Measurements from ENCODE around the gene DLEC1.
A peak's percentile ranks its signal among the peaks of the same experiment; 100 is the strongest.

Gene DLEC1, protein sequence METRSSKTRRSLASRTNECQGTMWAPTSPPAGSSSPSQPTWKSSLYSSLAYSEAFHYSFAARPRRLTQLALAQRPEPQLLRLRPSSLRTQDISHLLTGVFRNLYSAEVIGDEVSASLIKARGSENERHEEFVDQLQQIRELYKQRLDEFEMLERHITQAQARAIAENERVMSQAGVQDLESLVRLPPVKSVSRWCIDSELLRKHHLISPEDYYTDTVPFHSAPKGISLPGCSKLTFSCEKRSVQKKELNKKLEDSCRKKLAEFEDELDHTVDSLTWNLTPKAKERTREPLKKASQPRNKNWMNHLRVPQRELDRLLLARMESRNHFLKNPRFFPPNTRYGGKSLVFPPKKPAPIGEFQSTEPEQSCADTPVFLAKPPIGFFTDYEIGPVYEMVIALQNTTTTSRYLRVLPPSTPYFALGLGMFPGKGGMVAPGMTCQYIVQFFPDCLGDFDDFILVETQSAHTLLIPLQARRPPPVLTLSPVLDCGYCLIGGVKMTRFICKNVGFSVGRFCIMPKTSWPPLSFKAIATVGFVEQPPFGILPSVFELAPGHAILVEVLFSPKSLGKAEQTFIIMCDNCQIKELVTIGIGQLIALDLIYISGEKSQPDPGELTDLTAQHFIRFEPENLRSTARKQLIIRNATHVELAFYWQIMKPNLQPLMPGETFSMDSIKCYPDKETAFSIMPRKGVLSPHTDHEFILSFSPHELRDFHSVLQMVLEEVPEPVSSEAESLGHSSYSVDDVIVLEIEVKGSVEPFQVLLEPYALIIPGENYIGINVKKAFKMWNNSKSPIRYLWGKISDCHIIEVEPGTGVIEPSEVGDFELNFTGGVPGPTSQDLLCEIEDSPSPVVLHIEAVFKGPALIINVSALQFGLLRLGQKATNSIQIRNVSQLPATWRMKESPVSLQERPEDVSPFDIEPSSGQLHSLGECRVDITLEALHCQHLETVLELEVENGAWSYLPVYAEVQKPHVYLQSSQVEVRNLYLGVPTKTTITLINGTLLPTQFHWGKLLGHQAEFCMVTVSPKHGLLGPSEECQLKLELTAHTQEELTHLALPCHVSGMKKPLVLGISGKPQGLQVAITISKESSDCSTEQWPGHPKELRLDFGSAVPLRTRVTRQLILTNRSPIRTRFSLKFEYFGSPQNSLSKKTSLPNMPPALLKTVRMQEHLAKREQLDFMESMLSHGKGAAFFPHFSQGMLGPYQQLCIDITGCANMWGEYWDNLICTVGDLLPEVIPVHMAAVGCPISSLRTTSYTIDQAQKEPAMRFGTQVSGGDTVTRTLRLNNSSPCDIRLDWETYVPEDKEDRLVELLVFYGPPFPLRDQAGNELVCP (N-terminal part only)

GRCh38 chr3:38039101-38039898 lies at the start of gene DLEC1:
TSS of gene DLEC1 (plus strand) at chr3:38039208. CDS start at chr3:38039226, 18 bp downstream.
- DNase-seq, result peak; percentile 69

- no peak for DNase-seq
Observed at GRCh38 chr3:37989821-37990480, 49.1 kb upstream of the DLEC1 start.

DNA sequence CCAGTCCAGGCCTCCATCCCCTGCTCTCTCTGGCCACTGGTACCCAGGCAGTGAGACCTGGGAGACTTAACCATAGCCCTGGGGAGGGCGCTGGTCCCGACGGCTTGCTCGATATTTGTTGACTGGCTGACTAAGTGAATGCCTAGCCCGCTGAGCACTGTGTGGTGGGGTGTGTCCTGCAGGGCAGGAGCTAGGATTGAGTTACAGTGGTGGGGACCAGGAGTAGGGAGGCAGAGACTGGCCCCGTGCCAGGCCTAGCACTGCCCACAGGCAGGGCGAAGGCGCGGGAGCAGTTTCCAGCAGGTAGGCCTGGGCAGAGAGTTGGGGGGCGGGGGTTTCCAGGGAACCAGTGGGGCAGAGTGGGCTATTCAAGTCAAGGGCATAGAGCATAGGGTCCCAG lies 48.5 kb upstream of the DLEC1 start, which contains the start of gene VILL:
TSS of gene VILL (plus strand) at position 260 of the 400 bp plus-strand sequence. CDS start 2,887 bp downstream, outside the sequence.
- DNase-seq, result no peak

DNA sequence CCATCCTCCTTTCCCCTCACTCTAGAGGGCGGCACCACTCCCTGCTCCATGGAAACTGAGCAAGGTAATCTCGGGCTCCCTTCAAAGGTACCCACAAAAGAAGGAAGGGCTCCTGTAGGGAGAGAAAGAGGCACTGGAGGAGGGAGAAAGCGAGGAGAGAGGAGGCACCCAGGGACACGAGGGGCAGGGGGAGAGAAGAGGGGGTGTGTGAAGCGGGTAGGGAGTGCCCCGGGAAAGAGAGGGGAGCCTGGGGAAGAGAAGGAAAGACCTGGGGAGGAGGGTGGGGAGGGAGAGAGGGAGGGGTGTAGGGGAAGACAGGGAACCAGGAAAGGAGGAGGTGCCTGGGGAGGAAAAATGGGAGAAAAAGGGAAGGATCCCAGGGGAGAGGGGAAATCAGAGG lies 47.9 kb upstream of the DLEC1 start:
- DNase-seq, result no peak

DNA sequence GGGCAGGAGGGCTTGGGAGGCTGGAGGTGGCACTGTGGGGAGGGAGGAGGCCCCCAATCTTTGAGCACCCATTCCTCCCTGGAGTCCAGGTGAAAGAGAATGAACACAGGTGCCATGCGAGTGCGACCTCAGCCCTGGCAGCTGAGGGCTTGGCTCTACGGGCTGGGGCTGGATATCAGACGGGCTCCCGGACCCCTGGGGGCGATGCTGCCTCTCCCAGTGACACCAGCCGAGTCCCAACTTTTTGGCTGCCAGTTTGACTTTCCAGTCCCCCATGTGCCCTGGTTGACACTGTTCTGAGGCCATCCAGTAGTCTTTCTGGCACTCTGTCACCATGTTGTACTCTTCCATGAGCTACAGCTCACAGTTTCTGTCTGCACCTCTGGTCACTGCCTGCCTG lies 47.2 kb upstream of the DLEC1 start:
- peak; percentile 7 for DNase-seq

DNA sequence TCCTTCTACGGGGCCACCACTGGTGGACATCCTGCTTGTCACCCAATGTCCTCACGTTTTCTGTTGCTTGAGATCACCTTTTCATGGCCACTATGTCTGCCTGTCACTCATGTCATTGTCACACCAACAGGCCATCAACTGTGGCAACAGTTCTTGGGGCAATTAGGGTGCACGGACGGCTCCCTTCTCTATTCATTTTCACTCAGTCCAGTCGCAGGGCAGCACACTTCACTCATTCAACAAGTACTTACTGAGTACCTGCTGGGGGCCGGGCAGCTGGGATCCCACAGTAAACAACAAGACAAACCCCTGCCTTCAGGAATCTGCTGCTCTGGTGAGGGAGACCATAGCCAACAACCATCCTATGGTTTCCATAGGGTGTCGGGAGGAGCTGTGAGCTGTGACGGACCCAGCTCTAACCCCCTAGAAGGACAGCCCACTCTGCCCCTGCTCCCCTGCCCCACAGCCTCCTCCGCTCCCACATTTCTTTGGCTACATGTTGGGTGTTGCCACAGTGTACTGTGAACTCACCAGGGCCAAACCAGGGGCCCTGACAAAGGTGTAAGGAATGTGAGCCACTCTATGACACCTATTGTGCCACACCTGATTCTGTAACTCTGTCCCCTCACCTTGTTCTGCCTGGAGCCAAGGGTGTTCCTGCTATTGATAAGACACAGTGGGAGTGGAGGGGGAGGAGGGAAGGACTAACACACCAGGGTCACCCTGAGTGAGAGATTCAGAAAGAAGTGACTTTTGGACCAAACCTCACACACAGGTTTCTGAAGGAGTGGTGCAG lies 46.5 kb upstream of the DLEC1 start:
- DNase-seq, result peak; percentile 4

DNA sequence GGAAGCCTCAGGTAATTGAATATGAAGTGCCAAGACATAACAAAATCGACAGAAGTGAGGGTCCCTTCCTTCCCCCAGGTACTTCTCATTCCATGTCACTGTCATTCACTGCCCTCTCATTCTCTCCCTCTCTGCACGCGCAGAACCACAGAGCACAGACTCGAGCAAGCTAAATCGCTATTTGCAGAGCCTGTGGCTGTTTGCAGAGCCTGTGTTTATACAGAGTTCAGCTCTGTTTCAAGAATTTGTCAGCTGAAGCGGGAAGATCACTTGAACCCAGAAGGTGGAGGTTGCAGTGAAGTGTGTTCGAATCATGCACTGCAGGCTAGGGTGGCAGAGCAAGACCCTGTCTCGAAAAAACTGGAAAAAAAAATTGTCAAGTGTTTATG lies 45.9 kb upstream of the DLEC1 start:
- peak; percentile 1 for DNase-seq

- DNase-seq, result no peak
Observed at GRCh38 chr3:37993460-37993819, 45.6 kb upstream of the DLEC1 start.

DNA sequence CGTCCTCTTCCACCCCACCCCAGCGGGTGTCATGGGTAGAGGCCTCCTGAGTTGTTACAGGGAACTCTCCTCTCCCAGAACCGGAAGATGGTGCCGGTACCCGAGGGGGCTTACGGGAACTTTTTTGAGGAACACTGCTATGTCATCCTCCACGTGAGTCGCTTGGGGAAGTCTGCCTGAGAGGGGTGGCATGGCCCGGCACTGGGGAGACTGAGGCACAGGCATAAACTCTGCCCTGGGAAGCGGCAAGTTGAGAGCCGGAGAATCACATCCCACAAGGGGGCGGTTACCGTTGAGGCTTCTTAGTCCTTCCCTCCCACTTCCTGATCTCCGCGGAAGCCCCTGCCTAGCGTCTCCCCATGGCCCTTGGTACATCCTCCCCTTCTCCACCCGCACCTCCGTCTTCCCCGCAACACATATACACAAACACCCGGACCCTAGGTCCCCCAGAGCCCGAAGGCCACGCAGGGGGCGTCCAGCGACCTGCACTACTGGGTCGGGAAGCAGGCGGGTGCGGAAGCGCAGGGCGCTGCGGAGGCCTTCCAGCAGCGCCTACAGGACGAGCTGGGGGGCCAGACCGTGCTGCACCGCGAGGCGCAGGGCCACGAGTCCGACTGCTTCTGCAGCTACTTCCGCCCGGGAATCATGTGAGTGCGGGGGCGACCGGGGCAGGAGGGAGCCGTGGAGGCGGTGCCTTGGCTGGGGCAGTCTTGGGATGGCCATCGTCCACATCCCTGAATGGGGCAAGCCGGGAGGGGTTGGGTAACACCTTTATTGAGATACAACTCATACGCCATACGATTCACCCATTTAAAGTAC lies 45.0 kb upstream of the DLEC1 start:
- DNase-seq, result peak; percentile 76

GRCh38 chr3:37994639-37994972 lies 44.4 kb upstream of the DLEC1 start:
- no peak for DNase-seq

DNA sequence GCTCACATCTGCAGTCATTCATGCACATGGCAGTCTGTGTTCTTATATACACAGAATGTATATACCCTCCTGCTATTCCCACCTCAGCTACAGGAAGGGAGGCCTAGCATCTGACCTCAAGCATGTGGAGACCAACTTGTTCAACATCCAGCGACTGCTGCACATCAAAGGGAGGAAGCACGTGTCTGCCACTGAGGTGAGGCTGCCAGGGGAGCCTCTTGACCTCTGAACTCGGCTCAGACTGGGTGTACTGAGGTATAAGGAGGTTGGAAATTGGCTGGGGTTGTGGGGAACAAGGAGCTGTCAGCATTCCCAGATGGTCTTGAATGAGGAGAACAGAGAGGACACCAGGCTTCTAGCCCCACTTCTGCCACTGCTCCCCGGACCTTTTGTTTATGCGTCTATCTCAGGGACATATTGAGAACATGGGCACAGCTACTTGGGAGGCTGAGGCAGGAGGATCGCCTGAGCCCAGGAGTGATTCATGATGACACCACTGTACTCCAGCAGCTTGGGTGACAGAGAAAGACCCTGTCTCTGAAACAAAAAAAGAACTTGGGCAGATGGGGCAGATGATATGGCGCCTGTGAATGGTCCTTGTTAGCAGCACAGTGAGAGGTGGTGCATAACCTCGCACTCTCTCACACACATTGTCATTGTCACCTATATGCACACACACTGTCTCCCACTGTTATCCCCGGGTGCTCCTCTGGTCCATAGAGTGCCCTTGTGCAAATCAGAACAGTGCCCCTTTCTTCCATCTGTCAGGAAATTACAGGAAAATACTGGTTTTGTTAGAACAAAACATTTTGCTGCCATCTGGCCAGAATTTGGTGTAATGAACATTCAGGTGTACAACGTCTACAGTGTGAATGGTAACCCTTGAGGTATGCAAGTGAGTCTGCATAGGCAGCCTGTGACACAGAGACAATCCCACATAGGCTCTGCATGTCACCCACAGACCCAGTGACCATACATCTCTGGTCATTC lies 43.1 kb upstream of the DLEC1 start:
- peak; percentile 6 for DNase-seq

DNA sequence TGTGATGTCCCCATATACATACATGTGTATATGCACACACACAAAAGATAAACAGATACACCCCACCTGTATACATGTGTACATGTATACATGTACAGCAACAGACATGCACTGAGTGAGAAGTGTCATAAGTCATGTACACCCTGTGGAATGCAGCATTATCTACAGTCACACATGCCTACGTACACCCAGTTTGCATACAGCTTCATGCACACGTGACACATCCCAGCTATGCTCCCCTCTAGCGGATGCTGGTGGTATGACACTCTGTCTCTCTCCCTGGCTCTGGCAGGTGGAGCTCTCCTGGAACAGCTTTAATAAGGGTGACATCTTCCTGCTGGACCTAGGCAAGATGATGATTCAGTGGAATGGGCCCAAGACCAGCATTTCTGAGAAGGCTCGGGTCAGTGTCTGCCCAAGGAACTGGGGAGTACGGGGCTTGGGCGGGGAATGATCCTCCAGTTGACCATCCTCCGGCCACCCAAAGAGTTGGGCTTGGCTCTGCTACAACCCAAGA lies 42.2 kb upstream of the DLEC1 start:
- DNase-seq, result peak; percentile 76

DNA sequence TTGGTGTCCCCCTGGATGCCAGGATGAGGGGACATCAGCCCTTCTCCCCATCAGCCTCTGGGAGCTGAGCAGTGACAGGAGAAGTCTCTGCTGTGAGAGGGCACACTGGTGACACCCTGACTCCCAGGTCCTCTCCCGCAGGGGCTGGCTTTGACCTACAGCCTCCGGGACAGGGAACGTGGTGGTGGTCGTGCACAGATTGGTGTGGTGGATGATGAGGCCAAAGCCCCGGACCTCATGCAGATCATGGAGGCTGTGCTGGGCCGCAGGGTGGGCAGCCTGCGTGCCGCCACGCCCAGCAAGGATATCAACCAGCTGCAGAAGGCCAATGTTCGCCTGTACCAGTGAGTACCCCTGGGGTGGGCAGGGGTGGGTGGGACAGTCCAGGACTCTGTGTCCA lies 41.7 kb upstream of the DLEC1 start:
- peak; percentile 8 for DNase-seq

- peak; percentile 11 for DNase-seq
Observed at GRCh38 chr3:37997791-37998370, 41.1 kb upstream of the DLEC1 start.

GRCh38 chr3:37999836-38000235 lies 39.2 kb upstream of the DLEC1 start:
- peak; percentile 3 for DNase-seq

- peak; percentile 3 for DNase-seq
Observed at GRCh38 chr3:38000242-38000916, 38.6 kb upstream of the DLEC1 start.

- DNase-seq, result peak; percentile 9
Observed at GRCh38 chr3:38000965-38001455, 38.0 kb upstream of the DLEC1 start.
